Measurements from ENCODE around the gene DPY30. TPM values are rescaled to one million over a fixed set of nuclear protein-coding genes. Genes with fewer than 3 reads are reported as not detected.
"Not testable (repeated sequence)": the region's sequence is repeated elsewhere in the genome, so short reads cannot be mapped to it uniquely, and the experiment has no call there.

DPY30 gene
- total RNA-seq, 1 donor from 2014 or later, result 37.5 TPM

DNA sequence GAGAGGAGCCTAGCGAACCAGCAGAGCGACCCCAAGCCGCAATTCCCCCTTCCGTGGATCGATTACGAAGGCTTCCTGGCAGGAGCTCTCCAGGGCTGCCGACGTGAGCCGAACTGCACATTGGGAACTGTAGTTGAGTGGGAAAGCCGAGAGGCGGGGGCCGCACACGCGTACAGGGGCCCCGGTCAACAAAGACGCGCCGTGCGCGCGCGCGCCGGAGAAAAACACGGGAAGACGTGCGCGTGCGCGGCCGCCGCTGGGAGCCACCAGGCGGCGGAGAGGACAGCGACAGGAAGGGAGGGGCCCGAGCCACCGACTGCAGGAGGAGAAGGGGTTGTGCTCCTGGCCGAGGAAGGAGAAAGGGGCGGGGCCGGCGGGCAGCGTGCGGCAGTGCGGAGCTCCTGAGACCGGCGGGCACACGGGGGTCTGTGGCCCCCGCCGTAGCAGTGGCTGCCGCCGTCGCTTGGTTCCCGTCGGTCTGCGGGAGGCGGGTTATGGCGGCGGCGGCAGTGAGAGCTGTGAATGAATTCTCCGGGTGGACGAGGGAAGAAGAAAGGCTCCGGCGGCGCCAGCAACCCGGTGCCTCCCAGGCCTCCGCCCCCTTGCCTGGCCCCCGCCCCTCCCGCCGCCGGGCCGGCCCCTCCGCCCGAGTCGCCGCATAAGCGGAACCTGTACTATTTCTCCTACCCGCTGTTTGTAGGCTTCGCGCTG, 23.9 kb upstream of the DPY30 start, which contains the start of gene SPAST:
Gene SPAST (plus strand): TSS at position 247 of the 711 bp plus-strand sequence. CDS start 276 bp downstream, at position 523.
- TF ChIP-seq, protein P1, sequence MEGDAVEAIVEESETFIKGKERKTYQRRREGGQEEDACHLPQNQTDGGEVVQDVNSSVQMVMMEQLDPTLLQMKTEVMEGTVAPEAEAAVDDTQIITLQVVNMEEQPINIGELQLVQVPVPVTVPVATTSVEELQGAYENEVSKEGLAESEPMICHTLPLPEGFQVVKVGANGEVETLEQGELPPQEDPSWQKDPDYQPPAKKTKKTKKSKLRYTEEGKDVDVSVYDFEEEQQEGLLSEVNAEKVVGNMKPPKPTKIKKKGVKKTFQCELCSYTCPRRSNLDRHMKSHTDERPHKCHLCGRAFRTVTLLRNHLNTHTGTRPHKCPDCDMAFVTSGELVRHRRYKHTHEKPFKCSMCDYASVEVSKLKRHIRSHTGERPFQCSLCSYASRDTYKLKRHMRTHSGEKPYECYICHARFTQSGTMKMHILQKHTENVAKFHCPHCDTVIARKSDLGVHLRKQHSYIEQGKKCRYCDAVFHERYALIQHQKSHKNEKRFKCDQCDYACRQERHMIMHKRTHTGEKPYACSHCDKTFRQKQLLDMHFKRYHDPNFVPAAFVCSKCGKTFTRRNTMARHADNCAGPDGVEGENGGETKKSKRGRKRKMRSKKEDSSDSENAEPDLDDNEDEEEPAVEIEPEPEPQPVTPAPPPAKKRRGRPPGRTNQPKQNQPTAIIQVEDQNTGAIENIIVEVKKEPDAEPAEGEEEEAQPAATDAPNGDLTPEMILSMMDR (IDR thresholded peaks at IDR 0.05; ENCODE audit: borderline replicate concordance), result peak; percentile 79
- intact Hi-C loops (cut with micrococcal nuclease), result no loop called here

DNA sequence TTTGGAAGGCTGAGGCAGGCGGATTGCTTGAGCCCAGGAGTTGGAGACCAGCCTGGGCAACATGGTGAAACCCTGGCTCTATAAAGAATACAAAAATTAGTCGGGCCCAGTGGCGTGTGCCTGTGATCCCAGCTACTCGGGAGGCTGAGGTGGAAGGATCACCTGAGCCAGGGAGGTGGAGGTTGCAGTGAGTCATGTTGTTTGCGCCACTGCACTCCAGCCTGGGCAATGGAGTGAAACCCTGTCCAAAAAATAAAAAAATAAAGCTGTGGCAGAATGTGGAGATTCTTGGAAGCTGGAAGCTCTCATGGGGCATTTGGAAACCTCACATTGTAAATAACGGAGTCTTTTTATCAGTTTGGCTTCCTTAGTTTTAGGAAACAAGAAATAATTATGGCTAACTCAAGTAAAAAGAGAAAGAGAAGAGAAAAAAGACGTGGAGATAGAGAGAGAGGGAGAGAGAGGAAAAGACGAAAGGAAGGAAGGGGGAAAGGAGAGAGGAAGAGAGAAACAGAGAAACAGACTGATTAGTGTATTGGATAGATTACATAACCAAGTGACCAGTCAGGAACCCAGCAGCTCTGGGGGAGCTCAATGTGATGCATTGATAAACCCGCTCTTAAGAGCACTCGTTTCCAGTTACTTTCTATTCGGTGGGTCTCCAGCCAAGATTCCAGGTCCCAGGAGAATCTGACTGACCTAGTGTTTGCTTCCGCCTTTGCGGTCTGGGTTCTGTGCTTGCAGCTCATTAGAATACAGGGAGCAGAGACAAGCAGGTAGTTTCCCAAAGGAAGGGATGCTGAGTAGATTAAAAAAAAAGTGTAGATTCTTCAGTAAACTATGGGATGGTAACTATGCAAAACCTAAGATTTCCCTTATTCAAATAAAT, 22.6 kb upstream of the DPY30 start:
- no peaks in the 10 kb centered on the region for H3K27me3 ChIP-seq (ENCODE audit: low read depth)
- TF ChIP-seq, protein P1 (IDR thresholded peaks at IDR 0.05; ENCODE audit: borderline replicate concordance), result no peak
- peak; percentile 61 for DNase-seq
- H3K4me1 ChIP-seq, result peaks cover 51% of the 10 kb centered on the region
- H3K9me3 ChIP-seq (replicated peaks), result no peaks in the 10 kb centered on the region
- no peaks in the 10 kb centered on the region for H3K36me3 ChIP-seq
- intact Hi-C loops (cut with micrococcal nuclease), result no loop called here
- H3K4me3 ChIP-seq, result peak overlapping the region; percentile 91
- peak overlapping the region; percentile 96 for H3K27ac ChIP-seq (replicated peaks)

More for the DNA sequence above, 23.9 kb upstream of the DPY30 start, which contains the start of gene SPAST:
- Histone ChIP-seq H3K4me1 (peaks cover 52% of the 10 kb centered on the region), H3K9me3 (replicated peaks) (no peaks in the 10 kb centered on the region), H3K4me3 (peak within 1 kb of the TSS; percentile 91), H3K36me3 (no peaks in the 10 kb centered on the region), H3K27me3 (ENCODE audit: low read depth) (no peaks in the 10 kb centered on the region), H3K27ac (replicated peaks) (peak within 1 kb of the TSS; percentile 96)
- DNase-seq, result peak; percentile 99

DNA sequence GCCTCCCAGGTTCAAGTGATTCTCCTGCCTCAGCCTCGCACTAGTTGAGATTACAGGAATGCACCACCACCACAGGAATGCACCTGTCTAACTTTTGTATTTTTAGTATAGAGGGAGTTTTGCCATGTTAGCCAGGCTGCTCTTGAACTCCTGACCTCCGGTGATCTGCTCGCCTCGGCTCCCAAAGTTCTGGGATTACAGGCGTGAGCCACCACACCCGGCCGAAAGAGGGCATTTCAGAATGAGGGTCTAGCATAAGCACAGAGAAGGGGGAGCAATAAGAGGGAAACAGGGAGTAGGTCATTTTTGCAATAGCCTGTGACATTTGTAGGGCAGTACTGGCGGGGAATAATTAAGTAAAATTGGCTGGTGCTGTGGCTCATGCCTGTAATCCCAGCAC, 21.8 kb upstream of the DPY30 start:
- TF ChIP-seq, protein P1 (IDR thresholded peaks at IDR 0.05; ENCODE audit: borderline replicate concordance), result no peak
- Histone ChIP-seq H3K27me3 (ENCODE audit: low read depth) (no peaks in the 10 kb centered on the region), H3K9me3 (replicated peaks) (no peaks in the 10 kb centered on the region), H3K4me3 (no peak overlapping the region), H3K36me3 (no peaks in the 10 kb centered on the region), H3K27ac (replicated peaks) (peak overlapping the region; percentile 96), H3K4me1 (peaks cover 43% of the 10 kb centered on the region)
- DNase-seq, result no peak
- intact Hi-C loops (cut with micrococcal nuclease), result no loop called here

DNA sequence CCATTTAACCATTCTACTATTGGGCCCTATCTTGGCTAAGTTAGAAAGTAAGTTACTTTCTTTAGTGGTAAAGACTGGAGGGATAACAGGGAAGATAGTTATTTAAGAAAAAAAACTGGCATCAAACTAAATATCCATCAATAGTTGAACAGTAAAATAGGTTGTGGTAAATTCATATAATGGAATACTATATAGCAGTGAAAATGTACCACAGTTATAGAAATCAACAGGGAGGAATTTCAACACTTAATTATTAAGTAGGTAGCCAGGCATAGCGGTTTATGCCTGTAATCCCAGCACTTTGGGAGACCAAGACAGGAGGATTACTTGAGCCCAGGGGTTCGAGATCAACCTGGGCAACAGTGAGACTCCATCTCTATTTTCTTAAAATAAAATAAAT, 20.7 kb upstream of the DPY30 start:
- Histone ChIP-seq H3K4me1 (peaks cover 32% of the 10 kb centered on the region), H3K27ac (replicated peaks) (no peak overlapping the region), H3K27me3 (ENCODE audit: low read depth) (no peaks in the 10 kb centered on the region), H3K9me3 (replicated peaks) (no peaks in the 10 kb centered on the region), H3K4me3 (no peak overlapping the region), H3K36me3 (no peaks in the 10 kb centered on the region)
- TF ChIP-seq, protein P1 (IDR thresholded peaks at IDR 0.05; ENCODE audit: borderline replicate concordance), result no peak
- DNase-seq, result no peak
- intact Hi-C loops (cut with micrococcal nuclease), result no loop called here

DNA sequence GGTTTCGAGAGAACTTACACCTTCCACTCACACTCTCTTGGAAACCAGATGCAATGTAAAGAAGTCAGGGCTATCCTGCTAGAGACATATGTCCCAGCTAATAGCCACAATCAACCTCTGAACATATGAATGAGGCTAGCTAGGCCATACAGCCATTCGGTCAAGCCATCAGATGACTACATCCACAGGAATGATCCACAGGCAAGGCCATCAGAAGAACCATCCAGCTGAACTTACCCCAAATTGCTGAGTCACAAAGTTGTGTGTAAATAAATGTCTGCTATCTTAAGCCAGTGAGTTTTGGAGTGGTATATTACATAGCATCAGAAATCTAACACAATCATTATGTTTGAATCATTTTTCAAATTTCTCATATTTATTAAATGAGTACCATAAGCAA, 18.5 kb upstream of the DPY30 start:
- DNase-seq, result no peak

DNA sequence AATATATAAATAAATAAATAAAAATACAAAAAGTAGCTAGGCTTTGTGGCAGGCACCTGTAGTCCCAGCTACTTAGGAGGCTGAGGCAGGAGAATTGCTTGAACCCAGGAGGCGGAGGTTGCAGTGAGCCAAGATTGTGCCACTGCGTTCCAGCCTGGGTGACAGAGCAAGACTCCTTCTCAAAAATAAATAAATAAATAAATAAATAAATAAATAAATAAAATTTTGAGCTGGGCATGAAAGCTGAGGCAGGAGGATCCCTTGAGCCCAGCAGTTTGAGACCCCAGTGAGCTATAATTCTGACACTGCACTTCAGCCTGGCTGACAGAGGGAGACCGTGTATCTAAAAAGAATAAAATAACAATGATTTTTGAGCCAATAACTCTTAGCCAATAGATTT, 15.0 kb upstream of the DPY30 start:
- H3K4me1 ChIP-seq; intact Hi-C loops (cut with micrococcal nuclease); H3K27ac ChIP-seq (replicated peaks); H3K36me3 ChIP-seq; H3K9me3 ChIP-seq (replicated peaks); H3K4me3 ChIP-seq; H3K27me3 ChIP-seq (ENCODE audit: low read depth); DNase-seq: not testable (repeated sequence)

More for the DNA sequence above, 18.5 kb upstream of the DPY30 start:
- H3K9me3 ChIP-seq (replicated peaks), result no peaks in the 10 kb centered on the region
- intact Hi-C loops (cut with micrococcal nuclease), result no loop called here
- H3K4me3 ChIP-seq, result no peak overlapping the region
- peaks cover 15% of the 10 kb centered on the region for H3K4me1 ChIP-seq
- H3K27me3 ChIP-seq (ENCODE audit: low read depth), result no peaks in the 10 kb centered on the region
- no peaks in the 10 kb centered on the region for H3K36me3 ChIP-seq
- no peak overlapping the region for H3K27ac ChIP-seq (replicated peaks)
- TF ChIP-seq, protein P1 (IDR thresholded peaks at IDR 0.05; ENCODE audit: borderline replicate concordance), result no peak

All from left ventricle myocardium inferior (tissue), 1 donor.